Fibroblast of the conjunctiva (primary cell): Measurements from ENCODE around the gene ITGB3.
"Not testable (repeated sequence)": the region's sequence is repeated elsewhere in the genome, so short reads cannot be mapped to it uniquely, and the experiment has no call there.

Experiments
- DNase-seq: peaks from one replicate; pipeline ENCODE4 v3.0.0-alpha.2; 2010; ENCODE audit warnings: low read depth

The ITGB3 gene

GRCh38 chr17:47223007-47223406, 30.6 kb upstream of the ITGB3 start:
- no peak for DNase-seq

- DNase-seq: no peak
Observed at GRCh38 chr17:47223460-47223859, 30.2 kb upstream of the ITGB3 start.

GRCh38 chr17:47224077-47224476, 29.6 kb upstream of the ITGB3 start:
- not testable (repeated sequence) for DNase-seq

GRCh38 chr17:47224966-47225365, 28.7 kb upstream of the ITGB3 start:
- DNase-seq: no peak

- peak; percentile 77 for DNase-seq
Observed at GRCh38 chr17:47225436-47225858, 28.2 kb upstream of the ITGB3 start.

- no peak for DNase-seq
Observed at GRCh38 chr17:47225911-47226688, 27.5 kb upstream of the ITGB3 start.

- no peak for DNase-seq
Observed at GRCh38 chr17:47227862-47228261, 25.8 kb upstream of the ITGB3 start.

- DNase-seq: peak; percentile 91
Observed at GRCh38 chr17:47229535-47230443, 23.8 kb upstream of the ITGB3 start.

- no peak for DNase-seq
Observed at GRCh38 chr17:47230864-47231263, 22.8 kb upstream of the ITGB3 start.

GRCh38 chr17:47231334-47231733, 22.3 kb upstream of the ITGB3 start:
- DNase-seq: no peak

- DNase-seq: no peak
Observed at GRCh38 chr17:47231866-47232265, 21.8 kb upstream of the ITGB3 start.

GRCh38 chr17:47232465-47232864, 21.2 kb upstream of the ITGB3 start:
- DNase-seq: no peak

- DNase-seq: no peak
Observed at GRCh38 chr17:47235506-47235905, 18.1 kb upstream of the ITGB3 start.

GRCh38 chr17:47235923-47236322, 17.7 kb upstream of the ITGB3 start:
- DNase-seq: no peak

- DNase-seq: no peak
Observed at GRCh38 chr17:47237841-47238240, 15.8 kb upstream of the ITGB3 start.

- DNase-seq: no peak
Observed at GRCh38 chr17:47238321-47239010, 15.2 kb upstream of the ITGB3 start.

GRCh38 chr17:47239619-47239966, 14.0 kb upstream of the ITGB3 start:
- DNase-seq: no peak

- peak; percentile 76 for DNase-seq
Observed at GRCh38 chr17:47239967-47240651, 13.5 kb upstream of the ITGB3 start.

- DNase-seq: no peak
Observed at GRCh38 chr17:47240806-47241205, 12.8 kb upstream of the ITGB3 start.

- no peak for DNase-seq
Observed at GRCh38 chr17:47242648-47243047, 11.0 kb upstream of the ITGB3 start.

- no peak for DNase-seq
Observed at GRCh38 chr17:47243737-47244598, 9.7 kb upstream of the ITGB3 start.
